Type B pancreatic cell (in vitro differentiated cells): Measurements from ENCODE around the gene SEMA4G. TPM values are rescaled to one million over a fixed set of nuclear protein-coding genes. Genes with fewer than 3 reads are reported as not detected.

ENCODE experiments used
- DNase-seq: peaks from one replicate; pipeline ENCODE4 v3.0.0; 2021; ENCODE audit warnings: mixed read lengths; ENCODE audit not compliant: unreplicated experiment; ENCODE audit errors: extremely low spot score
- H3K27ac Mint-ChIP-seq: 2 replicates; pipeline ENCODE4 v1.8.0; 2021; ENCODE audit warnings: mild to moderate bottlenecking, mixed read lengths
- H3K27me3 Mint-ChIP-seq: 2 replicates; pipeline ENCODE4 v1.8.0; 2021; ENCODE audit warnings: mixed read lengths
- H3K36me3 Mint-ChIP-seq: 2 replicates; pipeline ENCODE4 v1.8.0; 2021; ENCODE audit warnings: mixed read lengths
- H3K4me1 Mint-ChIP-seq: one replicate; pipeline ENCODE4 v1.8.0; 2021; ENCODE audit warnings: mixed read lengths; ENCODE audit not compliant: unreplicated experiment
- H3K4me3 Mint-ChIP-seq: 2 replicates; pipeline ENCODE4 v1.8.0; 2021; ENCODE audit warnings: mild to moderate bottlenecking, mixed read lengths
- H3K9me3 Mint-ChIP-seq: 2 replicates; pipeline ENCODE4 v1.8.0; 2021; ENCODE audit warnings: mixed read lengths
- CTCF ChIP-seq: fragments of 200-600 bp; sonication (generic); conservative IDR thresholded peaks from 2 replicates; pipeline ENCODE4 v1.5.0; 2021; ENCODE audit warnings: antibody characterized with exemption, mild to moderate bottlenecking
- total RNA-seq: library from RNA; stranded (reverse); gene quantifications from 2 replicates; pipeline ENCODE4 v1.2.1, GENCODE V29; 2021; ENCODE audit warnings: low replicate concordance

Gene SEMA4G
- total RNA-seq, 1 donor from 2014 or later = 46.0 TPM

DNA sequence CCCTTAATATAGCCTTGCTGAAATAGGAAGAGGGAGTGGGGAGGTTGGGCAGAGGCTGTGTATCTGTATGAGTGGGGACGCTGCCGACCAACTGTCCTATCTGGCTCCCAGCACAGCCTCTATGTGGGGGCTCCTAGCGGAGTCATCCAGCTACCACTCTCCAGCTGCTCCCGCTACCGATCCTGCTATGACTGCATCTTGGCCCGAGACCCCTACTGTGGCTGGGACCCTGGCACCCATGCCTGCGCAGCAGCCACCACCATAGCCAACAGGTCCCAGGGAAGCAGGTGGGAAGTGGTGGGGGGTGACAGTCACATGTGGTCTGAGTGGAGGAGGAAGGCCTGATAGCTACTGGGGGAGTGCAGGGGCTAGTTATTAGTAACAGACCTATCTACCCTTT lies 11.4 kb downstream of the SEMA4G start:
- H3K4me3 Mint-ChIP-seq = no peak overlapping the region
- TF ChIP-seq CTCF = no peak
- no peaks in the 10 kb centered on the region for H3K27me3 Mint-ChIP-seq
- no peak overlapping the region for H3K27ac Mint-ChIP-seq
- no peaks in the 10 kb centered on the region for H3K9me3 Mint-ChIP-seq
- DNase-seq = peak; percentile 52
- H3K36me3 Mint-ChIP-seq = peaks cover 6% of the 10 kb centered on the region
- peaks cover 12% of the 10 kb centered on the region for H3K4me1 Mint-ChIP-seq

DNA sequence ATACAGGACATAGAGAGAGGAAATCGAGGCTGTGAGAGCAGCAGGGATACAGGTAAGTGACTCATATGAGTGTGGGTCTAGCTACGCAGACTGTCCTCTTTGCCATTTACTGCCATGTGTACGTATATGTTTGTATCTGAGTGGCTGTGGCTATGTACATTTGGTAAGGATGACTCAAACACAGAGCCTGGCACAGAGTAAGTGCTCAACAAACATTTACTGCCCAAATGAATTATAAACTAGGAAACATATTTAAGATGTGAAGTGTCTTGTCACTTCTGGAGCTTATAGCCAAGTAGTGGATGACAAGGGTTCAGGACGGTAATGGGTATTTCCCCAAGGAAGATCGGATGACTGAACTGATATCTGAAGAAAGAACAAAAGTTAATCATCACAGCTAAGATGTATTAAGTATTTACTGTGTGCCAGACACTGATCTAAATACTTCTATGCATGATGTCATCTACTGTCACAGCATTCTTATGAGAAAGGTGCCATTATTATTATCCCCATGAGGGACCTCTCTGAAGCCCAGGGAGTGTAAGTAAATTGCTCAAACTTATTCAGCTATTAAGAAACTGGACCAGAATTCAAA lies 12.0 kb downstream of the SEMA4G start:
- Mint-ChIP-seq H3K4me1 (peaks cover 16% of the 10 kb centered on the region), H3K36me3 (peaks cover 8% of the 10 kb centered on the region), H3K4me3 (no peak overlapping the region), H3K9me3 (no peaks in the 10 kb centered on the region), H3K27me3 (no peaks in the 10 kb centered on the region), H3K27ac (no peak overlapping the region)
- no peak for DNase-seq
- TF ChIP-seq CTCF = no peak

- no peaks in the 10 kb centered on the region for H3K9me3 Mint-ChIP-seq
- peak; percentile 63 for DNase-seq
- no peak for TF ChIP-seq CTCF
- H3K27me3 Mint-ChIP-seq = no peaks in the 10 kb centered on the region
- no peak overlapping the region for H3K27ac Mint-ChIP-seq
- H3K36me3 Mint-ChIP-seq = peaks cover 9% of the 10 kb centered on the region
- peaks cover 22% of the 10 kb centered on the region for H3K4me1 Mint-ChIP-seq
- peak overlapping the region; percentile 1 for H3K4me3 Mint-ChIP-seq
Measured at GRCh38 chr10:100982916-100983830, 13.9 kb downstream of the SEMA4G start.

GRCh38 chr10:100983868-100984671 lies 14.8 kb downstream of the SEMA4G start:
- H3K27me3 Mint-ChIP-seq = no peaks in the 10 kb centered on the region
- peaks cover 9% of the 10 kb centered on the region for H3K36me3 Mint-ChIP-seq
- H3K27ac Mint-ChIP-seq = peak overlapping the region; percentile 39
- no peaks in the 10 kb centered on the region for H3K9me3 Mint-ChIP-seq
- no peak for DNase-seq
- peaks cover 22% of the 10 kb centered on the region for H3K4me1 Mint-ChIP-seq
- peak overlapping the region; percentile 39 for H3K4me3 Mint-ChIP-seq
- TF ChIP-seq CTCF = no peak

- Mint-ChIP-seq H3K4me3 (no peak overlapping the region), H3K27ac (no peak overlapping the region), H3K9me3 (no peaks in the 10 kb centered on the region), H3K4me1 (peaks cover 22% of the 10 kb centered on the region), H3K36me3 (peaks cover 9% of the 10 kb centered on the region), H3K27me3 (no peaks in the 10 kb centered on the region)
- no peak for DNase-seq
- no peak for TF ChIP-seq CTCF
Measured at GRCh38 chr10:100984672-100985177, 15.4 kb downstream of the SEMA4G start.
